Measurements from ENCODE around the gene CTDP1. TPM values are rescaled to one million over a fixed set of nuclear protein-coding genes. Genes with fewer than 3 reads are reported as not detected.

The CTDP1 gene
- total RNA-seq, 1 experiment from 2014 or later: 24.9 TPM

DNA sequence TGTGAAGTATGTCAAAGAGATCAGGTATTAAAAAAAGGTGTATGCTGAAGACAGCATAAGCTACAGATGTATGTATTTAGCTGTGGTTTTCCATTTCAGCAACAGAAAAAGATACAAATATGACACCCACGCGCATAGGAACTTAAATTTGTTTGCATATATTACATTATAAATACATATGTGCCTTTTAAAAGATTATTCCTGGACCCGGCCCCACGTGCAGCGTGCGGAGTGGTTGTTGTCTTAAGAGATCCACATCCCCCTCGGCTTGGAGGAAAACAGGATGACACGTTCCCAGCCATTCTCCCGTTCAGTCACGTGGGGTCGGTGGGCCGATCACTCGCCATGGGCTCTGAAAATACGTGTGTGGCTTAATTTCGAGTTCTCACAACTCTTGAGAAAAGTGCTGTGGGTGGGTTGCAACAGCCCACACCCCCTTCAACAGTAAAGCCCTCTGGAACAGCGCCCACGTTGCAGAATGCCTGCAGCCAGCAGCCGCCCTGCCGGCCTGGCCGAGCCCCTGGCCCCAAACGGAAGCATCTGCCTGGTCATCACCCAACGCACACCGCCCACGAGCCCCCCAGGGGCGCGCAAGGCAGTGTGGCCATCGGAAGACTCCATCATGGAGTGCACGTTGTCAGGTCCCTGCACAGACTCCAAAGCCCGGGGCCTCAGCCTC lies 99.6 kb downstream of the CTDP1 start:
- Histone ChIP-seq H3K4me1 (ENCODE audit: control insufficient read depth in 1 of 2, insufficient read depth in 2 of 2, low read length in 2 of 2) (no peaks in the 10 kb centered on the region), H3K79me2 (ENCODE audit: insufficient read depth, low read length) (no peaks in the 10 kb centered on the region), H2AFZ (ENCODE audit: low read depth, low read length, poor library complexity, severe bottlenecking) (no peak overlapping the region), H3K4me3 (replicated peaks in 1 of 2; ENCODE audit: low read depth in 1 of 2, low read length in 2 of 2) (no peak overlapping the region), H3K27ac (ENCODE audit: low read depth, low read length) (no peak overlapping the region), H3K9me3 (ENCODE audit: control insufficient read depth in 1 of 2, insufficient read depth in 1 of 2, low read depth in 1 of 2, low read length in 2 of 2) (no peaks in the 10 kb centered on the region), H4K20me1 (ENCODE audit: insufficient read depth) (no peaks in the 10 kb centered on the region), H3K36me3 (ENCODE audit: control insufficient read depth in 1 of 2, insufficient read depth in 2 of 2, low read length in 2 of 2) (no peaks in the 10 kb centered on the region), H3K27me3 (ENCODE audit: insufficient read depth, low read length) (no peaks in the 10 kb centered on the region), H3K4me2 (ENCODE audit: low read length) (no peak overlapping the region), H3K9ac (ENCODE audit: low read length) (no peak overlapping the region), H3K9me2 (ENCODE audit: insufficient read depth) (no peaks in the 10 kb centered on the region)
- ChIA-PET POLR2A (no interaction called here), CTCF (no interaction called here), RAD21 (ENCODE audit: low non-redundant PET in 1 of 2, low total read pairs in 2 of 2, uncharacterized antibody in 2 of 2, unreplicated experiment in 2 of 2) (no interaction called here)
- TF ChIP-seq, protein P1, sequence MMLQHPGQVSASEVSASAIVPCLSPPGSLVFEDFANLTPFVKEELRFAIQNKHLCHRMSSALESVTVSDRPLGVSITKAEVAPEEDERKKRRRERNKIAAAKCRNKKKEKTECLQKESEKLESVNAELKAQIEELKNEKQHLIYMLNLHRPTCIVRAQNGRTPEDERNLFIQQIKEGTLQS (IDR thresholded peaks at IDR 0.05): no peak
- no peak for TF ChIP-seq POLR2A (IDR thresholded peaks at IDR 0.05; ENCODE audit: borderline replicate concordance, extremely low read depth, insufficient read depth, insufficient read length)
- no peak for TF ChIP-seq SP1 (IDR thresholded peaks at IDR 0.05; ENCODE audit: low read depth)
- no peak for TF ChIP-seq TCF7L2 (IDR thresholded peaks at IDR 0.05; ENCODE audit: borderline replicate concordance, extremely low read depth, insufficient read depth, insufficient read length)
- TF ChIP-seq CBX3 (IDR thresholded peaks at IDR 0.05; ENCODE audit: low read depth): no peak
- no peak for TF ChIP-seq SRF (IDR thresholded peaks at IDR 0.05; ENCODE audit: low read depth)
- TF ChIP-seq EGR1 (IDR thresholded peaks at IDR 0.05; ENCODE audit: low read depth): no peak
- no peak for TF ChIP-seq EZH2 (IDR thresholded peaks at IDR 0.05)
- DNase-seq (ENCODE audit: low read depth, low spot score) (no peak), ATAC-seq (no peak)
- intact Hi-C loops (cut with micrococcal nuclease): no loop called here
- BruUV-seq (replicated peaks): no TSS peak

DNA sequence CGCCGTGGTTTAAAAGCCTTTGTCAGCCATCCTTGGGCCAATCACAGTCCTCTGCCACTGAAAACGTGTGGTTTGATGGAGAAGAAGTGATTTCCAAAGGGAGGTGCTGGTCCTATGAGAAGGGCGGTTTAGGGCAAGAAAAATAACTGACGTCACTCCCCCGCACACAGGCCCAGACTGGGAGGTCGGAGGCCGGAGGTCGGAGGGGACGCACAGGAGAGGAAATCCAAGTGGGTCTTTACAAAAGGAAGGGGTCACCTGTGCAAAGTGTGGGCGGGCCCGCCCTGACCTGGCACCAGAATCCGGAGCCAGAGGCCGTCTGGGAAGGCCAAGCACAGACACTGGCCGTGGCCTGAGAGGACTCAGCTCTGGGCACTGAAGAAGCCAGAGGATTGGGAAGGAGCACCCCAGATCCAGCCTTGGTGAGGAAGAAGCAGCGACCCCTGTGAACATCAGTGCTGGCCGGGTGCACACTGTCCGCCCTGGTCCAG lies 100.1 kb downstream of the CTDP1 start:
- no peaks in the 10 kb centered on the region for H4K20me1 ChIP-seq (ENCODE audit: insufficient read depth)
- POLR2A ChIA-PET: no interaction called here
- intact Hi-C loops (cut with micrococcal nuclease): no loop called here
- H2AFZ ChIP-seq (ENCODE audit: low read depth, low read length, poor library complexity, severe bottlenecking): no peak overlapping the region
- no peak for DNase-seq (ENCODE audit: low read depth, low spot score)
- no TSS peak for BruUV-seq (replicated peaks)
- ATAC-seq: no peak
- H3K27me3 ChIP-seq (ENCODE audit: insufficient read depth, low read length): no peaks in the 10 kb centered on the region
- no peaks in the 10 kb centered on the region for H3K79me2 ChIP-seq (ENCODE audit: insufficient read depth, low read length)
- no peaks in the 10 kb centered on the region for H3K9me3 ChIP-seq (ENCODE audit: control insufficient read depth in 1 of 2, insufficient read depth in 1 of 2, low read depth in 1 of 2, low read length in 2 of 2)
- RAD21 ChIA-PET (ENCODE audit: low non-redundant PET in 1 of 2, low total read pairs in 2 of 2, uncharacterized antibody in 2 of 2, unreplicated experiment in 2 of 2): no interaction called here
- no peak overlapping the region for H3K4me3 ChIP-seq (replicated peaks in 1 of 2; ENCODE audit: low read depth in 1 of 2, low read length in 2 of 2)
- H3K36me3 ChIP-seq (ENCODE audit: control insufficient read depth in 1 of 2, insufficient read depth in 2 of 2, low read length in 2 of 2): no peaks in the 10 kb centered on the region
- H3K9me2 ChIP-seq (ENCODE audit: insufficient read depth): no peaks in the 10 kb centered on the region
- no peaks in the 10 kb centered on the region for H3K4me1 ChIP-seq (ENCODE audit: control insufficient read depth in 1 of 2, insufficient read depth in 2 of 2, low read length in 2 of 2)
- H3K27ac ChIP-seq (ENCODE audit: low read depth, low read length): no peak overlapping the region
- CTCF ChIA-PET: no interaction called here
- no peak for TF ChIP-seq TCF7L2 (IDR thresholded peaks at IDR 0.05; ENCODE audit: borderline replicate concordance, extremely low read depth, insufficient read depth, insufficient read length)
- TF ChIP-seq CEBPB (IDR thresholded peaks at IDR 0.05; ENCODE audit: low read depth): no peak
- TF ChIP-seq, protein P1 (IDR thresholded peaks at IDR 0.05): no peak
- TF ChIP-seq, protein P2, sequence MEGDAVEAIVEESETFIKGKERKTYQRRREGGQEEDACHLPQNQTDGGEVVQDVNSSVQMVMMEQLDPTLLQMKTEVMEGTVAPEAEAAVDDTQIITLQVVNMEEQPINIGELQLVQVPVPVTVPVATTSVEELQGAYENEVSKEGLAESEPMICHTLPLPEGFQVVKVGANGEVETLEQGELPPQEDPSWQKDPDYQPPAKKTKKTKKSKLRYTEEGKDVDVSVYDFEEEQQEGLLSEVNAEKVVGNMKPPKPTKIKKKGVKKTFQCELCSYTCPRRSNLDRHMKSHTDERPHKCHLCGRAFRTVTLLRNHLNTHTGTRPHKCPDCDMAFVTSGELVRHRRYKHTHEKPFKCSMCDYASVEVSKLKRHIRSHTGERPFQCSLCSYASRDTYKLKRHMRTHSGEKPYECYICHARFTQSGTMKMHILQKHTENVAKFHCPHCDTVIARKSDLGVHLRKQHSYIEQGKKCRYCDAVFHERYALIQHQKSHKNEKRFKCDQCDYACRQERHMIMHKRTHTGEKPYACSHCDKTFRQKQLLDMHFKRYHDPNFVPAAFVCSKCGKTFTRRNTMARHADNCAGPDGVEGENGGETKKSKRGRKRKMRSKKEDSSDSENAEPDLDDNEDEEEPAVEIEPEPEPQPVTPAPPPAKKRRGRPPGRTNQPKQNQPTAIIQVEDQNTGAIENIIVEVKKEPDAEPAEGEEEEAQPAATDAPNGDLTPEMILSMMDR (IDR thresholded peaks at IDR 0.05 in 2 of 3, conservative IDR thresholded peaks at IDR 0.05 in 1 of 3; ENCODE audit: borderline replicate concordance in 1 of 3, insufficient read depth in 1 of 3, low read depth in 2 of 3, low read length in 2 of 3): no peak
- no peak for TF ChIP-seq ZNF274 (IDR thresholded peaks at IDR 0.05; ENCODE audit: low read depth, low read length)
- TF ChIP-seq POLR2A (IDR thresholded peaks at IDR 0.05; ENCODE audit: borderline replicate concordance, extremely low read depth, insufficient read depth, insufficient read length): no peak
- TF ChIP-seq EGR1 (IDR thresholded peaks at IDR 0.05; ENCODE audit: low read depth): no peak
- TF ChIP-seq SP1 (IDR thresholded peaks at IDR 0.05; ENCODE audit: low read depth): no peak
- TF ChIP-seq FOSL1 (IDR thresholded peaks at IDR 0.05; ENCODE audit: low read depth): no peak
- no peak for TF ChIP-seq POLR2AphosphoS5 (IDR thresholded peaks at IDR 0.05; ENCODE audit: low read depth, low read length)
- no peak for TF ChIP-seq EZH2phosphoT487 (IDR thresholded peaks at IDR 0.05; ENCODE audit: borderline replicate concordance)
- no peak for TF ChIP-seq CBX3 (IDR thresholded peaks at IDR 0.05; ENCODE audit: low read depth)
- no peak for TF ChIP-seq EZH2 (IDR thresholded peaks at IDR 0.05)
- no peak for TF ChIP-seq ZFX (IDR thresholded peaks at IDR 0.05)
- no peak overlapping the region for H3K4me2 ChIP-seq (ENCODE audit: low read length)
- no peak overlapping the region for H3K9ac ChIP-seq (ENCODE audit: low read length)
